HG03520 (cell line): ENCODE results near the gene RAB38.

ENCODE experiments used
- ATAC-seq: cut with Tn5 transposase; IDR thresholded peaks from one replicate; pipeline ENCODE4 v1.9.1; 2021; ENCODE audit warnings: mild to moderate bottlenecking, moderate library complexity; ENCODE audit not compliant: unreplicated experiment

RAB38 gene

GRCh38 chr11:88170673-88171072 is 4.6 kb downstream of the RAB38 start:
- no peak for ATAC-seq

DNA sequence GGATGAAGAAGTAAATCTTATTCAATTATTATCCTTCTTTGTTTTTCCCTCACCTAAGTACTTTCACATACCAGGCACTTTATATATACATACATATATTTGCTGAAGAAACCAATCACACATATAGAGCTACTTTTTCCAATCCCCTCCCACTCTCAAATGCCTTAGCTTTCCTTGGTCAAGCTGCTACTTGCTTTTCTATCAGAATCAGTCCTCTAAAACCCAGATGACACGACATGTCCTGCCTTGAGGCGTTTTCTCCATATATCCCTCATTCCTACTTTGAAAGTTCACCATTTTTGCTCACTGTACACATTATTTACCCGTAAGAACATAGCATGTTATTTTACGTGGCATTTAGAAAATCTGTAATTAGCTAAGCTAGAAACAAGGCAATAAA is 5.4 kb downstream of the RAB38 start:
- ATAC-seq: no peak

- ATAC-seq: no peak
Measured at GRCh38 chr11:88169471-88169870, 5.8 kb downstream of the RAB38 start.

DNA sequence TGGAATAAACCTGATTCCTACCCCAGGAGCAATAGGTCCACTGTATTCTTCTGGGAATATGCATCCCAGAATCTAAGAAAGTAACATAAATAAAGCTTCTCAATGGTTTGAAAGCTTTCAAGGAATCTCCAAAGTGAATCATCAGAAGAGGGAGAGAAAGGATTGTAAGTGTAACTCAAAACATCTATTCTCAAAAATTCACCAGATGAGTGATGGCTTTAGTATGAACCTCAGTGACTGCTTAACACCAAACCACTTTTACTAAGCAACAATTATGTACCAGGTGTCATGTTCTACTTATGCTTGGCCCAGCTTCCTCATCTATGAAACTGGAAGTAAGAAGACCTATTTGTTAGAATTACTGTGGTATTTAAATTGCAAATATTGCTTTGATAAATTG is 7.4 kb downstream of the RAB38 start:
- no peak for ATAC-seq

DNA sequence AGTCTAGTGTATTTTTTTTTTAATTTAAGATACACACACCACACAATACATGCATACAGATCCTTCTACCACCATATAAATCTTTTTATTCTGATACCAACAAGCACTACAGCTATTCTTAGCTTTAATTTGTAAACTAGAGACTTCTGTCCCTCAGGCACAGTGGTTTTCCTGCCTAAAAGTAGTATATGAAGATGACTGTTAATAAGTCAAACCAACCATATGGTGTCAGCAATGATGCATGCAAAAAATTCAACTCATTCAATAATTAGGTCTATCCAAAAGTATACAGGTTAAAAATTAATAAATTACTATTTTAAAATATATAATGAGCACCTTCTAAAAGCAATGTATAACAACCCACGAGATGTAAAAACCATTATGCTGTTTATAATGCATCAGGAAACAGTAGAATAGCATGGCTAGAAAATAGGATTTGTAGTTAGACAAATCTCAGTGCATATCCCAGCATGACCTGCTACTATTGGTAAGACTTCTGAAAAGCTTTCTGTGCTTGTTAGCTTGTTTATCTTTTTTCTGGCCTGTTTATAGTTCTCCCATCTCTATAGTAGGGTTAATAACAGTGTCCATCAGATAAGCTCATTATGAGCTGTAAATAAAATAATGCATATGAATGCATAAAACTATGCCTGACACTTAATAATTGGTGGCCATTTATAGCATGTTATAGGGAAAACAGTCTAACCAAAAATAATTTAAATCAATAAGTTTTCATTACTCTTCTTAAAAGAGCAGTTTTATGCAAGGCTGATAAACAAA is 10.2 kb downstream of the RAB38 start:
- ATAC-seq: no peak

DNA sequence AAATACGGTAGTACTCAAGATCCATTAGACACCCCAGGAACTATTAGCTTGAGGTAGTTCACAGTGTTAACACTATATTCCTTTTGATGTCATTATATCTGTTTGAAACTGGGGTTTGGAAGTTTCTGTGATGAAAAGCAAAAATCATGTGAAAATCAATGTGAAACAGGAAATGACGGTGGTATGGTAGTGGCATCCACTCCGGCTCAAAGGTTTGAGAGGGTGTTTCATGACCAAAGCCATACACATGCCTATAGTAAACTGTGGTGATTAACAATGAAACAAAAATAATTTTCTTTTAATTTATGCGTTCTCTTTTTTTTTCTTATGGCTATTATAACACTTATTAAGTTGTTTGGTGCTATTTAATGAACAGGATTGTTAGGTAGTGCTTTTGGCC is 10.9 kb downstream of the RAB38 start:
- no peak for ATAC-seq

- no peak for ATAC-seq
Measured at GRCh38 chr11:88158081-88158480, 17.2 kb downstream of the RAB38 start.

GRCh38 chr11:88157370-88157769 is 17.9 kb downstream of the RAB38 start:
- ATAC-seq: no peak

GRCh38 chr11:88152381-88152780 is 22.9 kb downstream of the RAB38 start:
- no peak for ATAC-seq

DNA sequence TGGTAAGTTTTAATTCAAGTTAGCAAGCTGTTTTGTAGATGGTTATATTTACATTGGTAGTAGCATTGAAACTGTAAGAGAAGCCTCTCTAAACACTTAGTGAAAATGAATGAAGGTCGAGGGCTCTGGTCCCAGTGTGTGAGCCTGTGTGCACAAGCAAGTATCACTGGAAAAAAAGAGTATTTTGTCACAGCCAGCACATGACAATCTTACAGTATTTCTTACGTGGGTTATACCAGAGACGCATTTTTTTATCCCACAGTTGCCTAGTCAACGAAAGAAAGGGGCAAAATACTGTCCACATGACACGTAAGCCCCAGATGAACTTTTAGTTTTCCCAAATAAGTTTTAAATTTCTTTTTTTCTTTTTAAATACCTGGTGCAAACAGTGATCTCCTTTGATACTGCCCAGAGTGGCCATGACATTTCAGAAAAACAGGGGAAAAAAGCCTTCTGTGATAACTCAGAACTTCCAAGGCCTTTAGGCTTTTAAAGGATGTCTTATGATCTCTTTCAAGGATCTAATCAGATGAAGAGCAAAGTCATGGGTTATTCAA is 23.5 kb downstream of the RAB38 start:
- no peak for ATAC-seq

- ATAC-seq: no peak
Measured at GRCh38 chr11:88146106-88146505, 29.1 kb downstream of the RAB38 start.

- ATAC-seq: no peak
Measured at GRCh38 chr11:88139865-88140264, 35.4 kb downstream of the RAB38 start.

GRCh38 chr11:88131764-88132470 is 43.3 kb downstream of the RAB38 start:
- ATAC-seq: no peak

DNA sequence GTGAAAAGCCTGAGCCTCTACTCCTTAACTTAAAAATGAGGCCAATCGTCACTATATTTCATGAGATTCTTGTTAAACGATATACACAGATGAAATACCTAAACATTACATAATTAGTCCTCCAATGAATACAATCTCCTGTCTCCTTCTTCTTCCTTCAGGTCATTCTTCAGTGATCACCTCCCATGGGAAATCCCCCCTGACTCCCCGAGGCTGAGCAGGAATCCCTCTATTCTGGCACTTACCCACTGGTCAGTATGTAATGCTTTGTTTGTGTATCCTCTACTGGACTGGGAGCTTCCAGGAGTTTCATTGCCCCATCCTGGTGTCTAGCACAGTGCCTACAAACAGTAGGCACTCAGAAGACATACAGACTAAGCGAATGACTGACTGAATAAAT is 52.3 kb downstream of the RAB38 start:
- no peak for ATAC-seq

- ATAC-seq: no peak
Measured at GRCh38 chr11:88119561-88119960, 55.7 kb downstream of the RAB38 start.

- ATAC-seq: no peak
Measured at GRCh38 chr11:88117281-88117858, 57.9 kb downstream of the RAB38 start.

- no peak for ATAC-seq
Measured at GRCh38 chr11:88115828-88116755, 59.2 kb downstream of the RAB38 start.

GRCh38 chr11:88114486-88115045 is 60.7 kb downstream of the RAB38 start:
- ATAC-seq: no peak

DNA sequence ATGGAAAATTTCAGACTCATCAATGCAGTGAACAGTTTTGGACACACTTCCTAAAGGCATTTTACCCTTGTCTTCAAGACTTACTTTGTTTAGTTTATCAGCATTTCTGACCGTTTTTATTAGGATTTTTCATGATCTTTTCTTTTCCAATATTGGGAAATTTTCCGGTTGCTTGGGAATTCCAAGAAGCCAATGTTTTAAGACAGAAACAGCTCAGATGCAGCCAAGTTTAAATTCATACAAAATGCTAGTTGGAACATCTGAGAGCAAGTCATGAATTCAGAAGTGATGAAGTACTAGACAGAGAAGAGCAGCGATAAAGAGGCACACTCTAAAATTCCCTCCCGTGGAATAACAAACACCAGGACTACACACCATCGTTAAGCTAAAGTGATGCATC is 68.6 kb downstream of the RAB38 start:
- ATAC-seq: no peak

- no peak for ATAC-seq
Measured at GRCh38 chr11:88105951-88106350, 69.3 kb downstream of the RAB38 start.
